ENCODE measurements around the gene DOCK3. TPM values are rescaled to one million over a fixed set of nuclear protein-coding genes. Genes with fewer than 3 reads are reported as not detected.

Gene DOCK3
- total RNA-seq, 1 experiment from 2014 or later = 5.6 TPM

DNA sequence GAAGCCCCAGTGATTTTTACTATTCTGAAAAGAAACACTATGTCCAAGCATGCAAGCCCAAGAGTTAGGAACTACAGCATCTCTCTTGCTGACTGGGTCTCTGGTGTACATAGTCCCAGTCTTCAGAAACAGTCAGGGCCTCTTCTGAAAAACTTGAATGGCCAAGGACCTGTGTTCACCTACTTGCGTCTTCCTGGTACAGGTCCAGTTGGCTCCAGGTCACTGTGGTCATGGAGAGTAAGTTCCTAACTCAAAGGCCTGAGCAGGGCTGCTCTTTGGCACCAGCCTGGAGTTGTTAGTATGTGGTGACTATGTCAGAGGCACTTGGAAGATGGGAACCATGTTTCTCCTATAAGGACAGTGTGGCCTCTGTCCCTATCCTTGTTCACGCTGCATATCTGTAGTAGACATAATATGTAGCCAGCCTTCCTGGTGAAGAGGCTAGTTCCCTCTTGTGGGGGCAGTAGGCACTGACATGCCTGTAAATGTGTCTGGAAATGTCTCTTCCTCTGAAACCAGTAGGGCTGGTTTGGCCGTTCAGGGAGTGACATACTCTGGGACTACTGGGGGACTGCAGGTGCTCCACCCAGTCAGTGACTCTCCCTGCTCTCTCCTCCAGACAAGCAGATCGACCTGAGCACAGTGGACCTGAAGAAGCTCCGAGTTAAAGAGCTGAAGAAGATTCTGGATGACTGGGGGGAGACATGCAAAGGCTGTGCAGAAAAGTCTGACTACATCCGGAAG, 713.7 kb downstream of the DOCK3 start:
- Mint-ChIP-seq H3K4me3 (no peak overlapping the region), H3K9me3 (no peaks in the 10 kb centered on the region), H3K36me3 (peaks cover 57% of the 10 kb centered on the region), H3K4me1 (peaks cover 53% of the 10 kb centered on the region), H3K27me3 (ENCODE audit: low read depth) (no peaks in the 10 kb centered on the region), H3K27ac (peak overlapping the region; percentile 97)
- ChIA-PET CTCF (interaction anchor here (0.6 to 3.0 kb wide), 17 partner anchors 9 to 772 kb away, joined by 3 to 15 read pairs (median 5); partner anchors contain the start of genes DCAF1, DOCK3 and MAPKAPK3), POLR2A (interaction anchor here (0.6 kb wide), 1 partner anchor 11 kb away, joined by 4 read pairs; no protein-coding TSS in a partner anchor)
- DNase-seq (ENCODE audit: low spot score) (no peak), ATAC-seq (no peak)
- TF ChIP-seq, protein P1, sequence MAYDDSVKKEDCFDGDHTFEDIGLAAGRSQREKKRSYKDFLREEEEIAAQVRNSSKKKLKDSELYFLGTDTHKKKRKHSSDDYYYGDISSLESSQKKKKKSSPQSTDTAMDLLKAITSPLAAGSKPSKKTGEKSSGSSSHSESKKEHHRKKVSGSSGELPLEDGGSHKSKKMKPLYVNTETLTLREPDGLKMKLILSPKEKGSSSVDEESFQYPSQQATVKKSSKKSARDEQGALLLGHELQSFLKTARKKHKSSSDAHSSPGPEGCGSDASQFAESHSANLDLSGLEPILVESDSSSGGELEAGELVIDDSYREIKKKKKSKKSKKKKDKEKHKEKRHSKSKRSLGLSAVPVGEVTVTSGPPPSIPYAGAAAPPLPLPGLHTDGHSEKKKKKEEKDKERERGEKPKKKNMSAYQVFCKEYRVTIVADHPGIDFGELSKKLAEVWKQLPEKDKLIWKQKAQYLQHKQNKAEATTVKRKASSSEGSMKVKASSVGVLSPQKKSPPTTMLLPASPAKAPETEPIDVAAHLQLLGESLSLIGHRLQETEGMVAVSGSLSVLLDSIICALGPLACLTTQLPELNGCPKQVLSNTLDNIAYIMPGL (CRISPR knock-in tag; IDR thresholded peaks at IDR 0.05) = no peak
- TF ChIP-seq, protein P2, sequence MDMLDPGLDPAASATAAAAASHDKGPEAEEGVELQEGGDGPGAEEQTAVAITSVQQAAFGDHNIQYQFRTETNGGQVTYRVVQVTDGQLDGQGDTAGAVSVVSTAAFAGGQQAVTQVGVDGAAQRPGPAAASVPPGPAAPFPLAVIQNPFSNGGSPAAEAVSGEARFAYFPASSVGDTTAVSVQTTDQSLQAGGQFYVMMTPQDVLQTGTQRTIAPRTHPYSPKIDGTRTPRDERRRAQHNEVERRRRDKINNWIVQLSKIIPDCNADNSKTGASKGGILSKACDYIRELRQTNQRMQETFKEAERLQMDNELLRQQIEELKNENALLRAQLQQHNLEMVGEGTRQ (CRISPR knock-in tag; IDR thresholded peaks at IDR 0.05) = no peak
- TF ChIP-seq JAZF1 (CRISPR knock-in tag; IDR thresholded peaks at IDR 0.05) = no peak

GRCh38 chr3:51389423-51390183, 714.9 kb downstream of the DOCK3 start:
- Mint-ChIP-seq H3K9me3 (no peaks in the 10 kb centered on the region), H3K27ac (peak overlapping the region; percentile 86), H3K4me3 (peak overlapping the region; percentile 13; the same call in 1 of the 2 replicates), H3K4me1 (peaks cover 55% of the 10 kb centered on the region), H3K36me3 (peaks cover 68% of the 10 kb centered on the region), H3K27me3 (ENCODE audit: low read depth) (no peaks in the 10 kb centered on the region)
- CTCF ChIA-PET = interaction anchor here (0.6 to 3.0 kb wide), 25 partner anchors 9 to 773 kb away, joined by 3 to 15 read pairs (median 5); partner anchors contain the start of genes DCAF1, DOCK3 and MAPKAPK3
- DNase-seq (ENCODE audit: low spot score) = peak; percentile 73
- TF ChIP-seq TEAD1 (CRISPR knock-in tag; IDR thresholded peaks at IDR 0.05) (no peak), NR3C1 (CRISPR knock-in tag; conservative IDR thresholded peaks at IDR 0.05; ENCODE audit: low read depth) (no peak), SP1 (CRISPR knock-in tag; conservative IDR thresholded peaks at IDR 0.05) (0 out of 2 replicates have a peak, but pooled peaks have one; percentile 25), ZNF219 (CRISPR knock-in tag; IDR thresholded peaks at IDR 0.05; ENCODE audit: borderline replicate concordance) (no peak)
- TF ChIP-seq, protein P3, sequence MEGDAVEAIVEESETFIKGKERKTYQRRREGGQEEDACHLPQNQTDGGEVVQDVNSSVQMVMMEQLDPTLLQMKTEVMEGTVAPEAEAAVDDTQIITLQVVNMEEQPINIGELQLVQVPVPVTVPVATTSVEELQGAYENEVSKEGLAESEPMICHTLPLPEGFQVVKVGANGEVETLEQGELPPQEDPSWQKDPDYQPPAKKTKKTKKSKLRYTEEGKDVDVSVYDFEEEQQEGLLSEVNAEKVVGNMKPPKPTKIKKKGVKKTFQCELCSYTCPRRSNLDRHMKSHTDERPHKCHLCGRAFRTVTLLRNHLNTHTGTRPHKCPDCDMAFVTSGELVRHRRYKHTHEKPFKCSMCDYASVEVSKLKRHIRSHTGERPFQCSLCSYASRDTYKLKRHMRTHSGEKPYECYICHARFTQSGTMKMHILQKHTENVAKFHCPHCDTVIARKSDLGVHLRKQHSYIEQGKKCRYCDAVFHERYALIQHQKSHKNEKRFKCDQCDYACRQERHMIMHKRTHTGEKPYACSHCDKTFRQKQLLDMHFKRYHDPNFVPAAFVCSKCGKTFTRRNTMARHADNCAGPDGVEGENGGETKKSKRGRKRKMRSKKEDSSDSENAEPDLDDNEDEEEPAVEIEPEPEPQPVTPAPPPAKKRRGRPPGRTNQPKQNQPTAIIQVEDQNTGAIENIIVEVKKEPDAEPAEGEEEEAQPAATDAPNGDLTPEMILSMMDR (IDR thresholded peaks at IDR 0.05) = peak; percentile 62
- POLR2A ChIA-PET = interaction anchor here (0.6 to 0.7 kb wide), 2 partner anchors 12 to 773 kb away, joined by 3 to 4 read pairs; partner anchors contain the start of gene MAPKAPK3
- ATAC-seq = peak; percentile 4

DNA sequence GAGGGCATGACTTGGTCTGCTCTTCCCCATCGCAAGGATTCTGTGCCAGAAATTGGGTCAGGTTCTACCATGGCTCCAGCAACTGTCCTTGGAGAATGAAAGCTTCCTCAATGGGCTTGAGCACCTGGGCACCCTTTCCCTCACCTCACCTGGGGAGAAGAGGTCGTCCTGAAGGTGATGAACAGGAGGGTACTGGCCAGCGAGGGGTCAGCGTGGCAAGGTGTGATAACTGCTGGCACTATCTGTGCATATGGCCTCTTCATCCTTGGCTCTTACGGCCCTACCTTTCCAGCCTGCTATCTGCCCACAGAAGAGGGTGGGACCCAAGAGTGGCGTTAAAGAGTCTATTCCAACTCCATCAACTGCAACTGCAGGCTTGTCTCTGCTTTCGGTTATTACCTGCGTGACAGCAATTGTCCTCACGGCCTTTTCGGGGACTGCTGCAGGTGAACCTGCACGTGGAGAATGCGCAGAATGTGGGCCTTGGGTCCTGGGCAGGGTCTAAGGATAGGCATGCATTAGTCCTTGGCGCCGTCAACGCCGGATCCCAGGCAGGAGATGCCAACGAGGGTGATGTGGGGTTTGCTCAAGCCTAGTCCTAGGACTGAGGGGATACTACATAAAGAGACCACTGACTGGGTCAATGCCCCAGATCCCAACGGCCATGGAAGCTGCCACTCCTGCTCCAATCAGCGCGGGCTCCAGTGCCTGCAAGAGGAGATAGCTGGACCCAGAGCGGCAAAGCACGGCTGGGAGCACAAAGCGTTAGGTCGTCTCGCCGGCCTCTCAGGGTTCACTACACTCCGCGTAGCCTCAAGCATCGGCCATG, 715.7 kb downstream of the DOCK3 start:
- POLR2A ChIA-PET = no interaction called here
- DNase-seq (ENCODE audit: low spot score) = no peak
- H3K36me3 Mint-ChIP-seq = peaks cover 76% of the 10 kb centered on the region
- ATAC-seq = no peak
- no peaks in the 10 kb centered on the region for H3K27me3 Mint-ChIP-seq (ENCODE audit: low read depth)
- peaks cover 60% of the 10 kb centered on the region for H3K4me1 Mint-ChIP-seq
- H3K4me3 Mint-ChIP-seq = peak overlapping the region; percentile 57
- peak overlapping the region; percentile 86 for H3K27ac Mint-ChIP-seq
- H3K9me3 Mint-ChIP-seq = no peaks in the 10 kb centered on the region
- CTCF ChIA-PET = interaction anchor here (0.8 to 3.0 kb wide), 15 partner anchors 11 to 779 kb away, joined by 3 to 15 read pairs (median 5); partner anchors contain the start of genes CISH and DCAF1
- TF ChIP-seq TP53 (CRISPR knock-in tag; IDR thresholded peaks at IDR 0.05) (no peak), JUN (CRISPR knock-in tag; IDR thresholded peaks at IDR 0.05) (no peak), ELF4 (CRISPR knock-in tag; IDR thresholded peaks at IDR 0.05; ENCODE audit: low read depth) (no peak), NR1H2 (CRISPR knock-in tag; IDR thresholded peaks at IDR 0.05) (no peak), NFYB (CRISPR knock-in tag; conservative IDR thresholded peaks at IDR 0.05; ENCODE audit: low read depth) (no peak), FOXK1 (CRISPR knock-in tag; IDR thresholded peaks at IDR 0.05) (no peak), ZNF232 (CRISPR knock-in tag; IDR thresholded peaks at IDR 0.05) (0 out of 2 replicates have a peak, but pooled peaks have one; percentile 11), OVOL2 (CRISPR knock-in tag; IDR thresholded peaks at IDR 0.05; ENCODE audit: borderline replicate concordance) (no peak), ZNF396 (CRISPR knock-in tag; IDR thresholded peaks at IDR 0.05; ENCODE audit: borderline replicate concordance) (no peak)
- TF ChIP-seq, protein P4, sequence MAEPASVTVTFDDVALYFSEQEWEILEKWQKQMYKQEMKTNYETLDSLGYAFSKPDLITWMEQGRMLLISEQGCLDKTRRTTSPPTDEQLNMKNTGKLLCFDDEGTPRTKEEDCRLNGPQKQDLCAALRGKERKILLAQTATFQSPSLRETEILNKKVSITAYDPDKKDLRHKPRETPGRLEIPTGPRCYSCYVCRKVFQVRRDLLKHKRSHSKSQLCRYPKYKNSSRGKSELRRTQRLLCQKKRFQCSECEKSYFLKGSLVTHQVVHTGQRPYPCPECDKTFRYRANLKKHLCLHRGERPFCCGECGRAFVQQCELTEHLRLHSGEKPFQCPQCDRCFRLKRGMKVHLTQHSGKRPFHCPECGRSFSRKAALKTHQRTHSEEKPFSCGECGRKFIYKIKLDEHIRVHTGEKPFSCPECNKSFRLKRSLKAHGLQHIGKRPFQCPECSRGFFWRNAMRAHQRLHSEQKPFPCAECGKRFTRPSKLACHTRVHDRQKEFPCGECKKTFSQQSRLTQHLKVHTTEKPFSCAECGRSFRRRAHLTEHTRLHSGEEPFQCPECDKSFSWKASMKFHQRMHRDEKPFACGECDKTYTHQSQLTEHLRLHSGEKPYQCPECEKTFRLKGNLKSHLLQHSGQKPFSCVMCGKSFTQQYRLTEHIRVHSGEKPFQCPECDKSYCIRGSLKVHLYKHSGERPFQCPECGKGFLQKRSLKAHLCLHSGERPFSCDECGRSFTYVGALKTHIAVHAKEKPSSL (CRISPR knock-in tag; conservative IDR thresholded peaks at IDR 0.05) = no peak
- TF ChIP-seq, protein P3 (IDR thresholded peaks at IDR 0.05) = 0 out of 2 replicates have a peak, but pooled peaks have one; percentile 55

All from WTC11 (cell line).